ENCODE measurements around the gene CYGB.

DNA sequence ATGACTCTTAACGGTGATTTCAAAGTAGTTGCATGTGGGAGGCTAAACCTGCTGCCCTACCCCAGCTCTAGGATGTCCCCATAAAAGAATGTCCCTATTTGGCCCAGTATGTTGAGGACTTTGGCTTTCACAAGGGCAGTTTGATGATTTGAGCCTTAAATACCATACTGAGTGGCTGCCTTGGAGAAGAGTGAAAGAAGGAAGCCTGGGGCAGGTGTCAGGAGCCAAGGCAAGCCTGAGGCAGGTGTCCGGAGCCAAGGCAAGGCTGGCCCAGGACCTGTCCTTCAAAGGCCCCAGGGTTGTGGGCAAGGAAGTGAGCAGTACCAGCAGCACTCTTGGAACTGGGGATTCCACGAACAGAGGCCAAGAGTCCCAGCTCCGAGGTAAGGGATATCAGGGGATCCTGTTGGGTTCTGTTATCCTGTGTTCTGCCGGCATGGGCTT, 29.5 kb upstream of the CYGB start:
- TF ChIP-seq EZH2 (IDR thresholded peaks at IDR 0.05) = no peak
- TF ChIP-seq POLR2AphosphoS5 (IDR thresholded peaks at IDR 0.05; ENCODE audit: borderline replicate concordance, low read depth, low read length) = peak; percentile 19; the same call in 1 of the 2 replicates
